Osteoblast (primary cell): ENCODE data around the gene MICALL2. TPM values are rescaled to one million over a fixed set of nuclear protein-coding genes. Genes with fewer than 3 reads are reported as not detected.

Source experiments
- DNase-seq: peaks from one replicate; pipeline ENCODE4 v3.0.0; 2011; ENCODE audit warnings: low spot score, mixed read lengths; ENCODE audit not compliant: insufficient read length; ENCODE audit errors: missing footprints
- H2AFZ ChIP-seq: 2 replicates; pipeline ENCODE4 v1.6.0; 2011; ENCODE audit warnings: mild to moderate bottlenecking, low read length
- H3K27ac ChIP-seq: 2 replicates; pipeline ENCODE4 v1.5.1; 2011; ENCODE audit warnings: mild to moderate bottlenecking, low read depth, low read length, moderate library complexity
- H3K27me3 ChIP-seq: 2 replicates; pipeline ENCODE4 v1.6.0; 2012; ENCODE audit warnings: mild to moderate bottlenecking, control low read depth, inconsistent platforms, low read length, moderate library complexity; ENCODE audit not compliant: insufficient read depth
- H3K36me3 ChIP-seq: 2 replicates; pipeline ENCODE4 v1.5.1; 2011; ENCODE audit warnings: mild to moderate bottlenecking, low read length, control low read depth, moderate library complexity; ENCODE audit not compliant: insufficient read depth
- H3K4me1 ChIP-seq: 2 replicates; pipeline ENCODE4 v1.5.1; 2011; ENCODE audit warnings: mild to moderate bottlenecking, low read length, control low read depth, moderate library complexity; ENCODE audit not compliant: insufficient read depth
- H3K4me2 ChIP-seq: 2 replicates; pipeline ENCODE4 v1.6.0; 2011; ENCODE audit warnings: mild to moderate bottlenecking, low read length; ENCODE audit not compliant: insufficient read depth
- H3K4me3 ChIP-seq: fragments of 200-600 bp; sonication (generic); 3 replicates; pipeline ENCODE4 v1.5.1; 2012; ENCODE audit warnings: mild to moderate bottlenecking, low read length, inconsistent platforms; ENCODE audit not compliant: insufficient read depth
- H3K79me2 ChIP-seq: 2 replicates; pipeline ENCODE4 v1.6.0; 2012; ENCODE audit warnings: mild to moderate bottlenecking, low read length, control low read depth, inconsistent platforms; ENCODE audit not compliant: insufficient read depth
- H3K9me3 ChIP-seq: 2 replicates; pipeline ENCODE4 v1.5.1; 2011; ENCODE audit warnings: low read depth, low read length, control low read depth
- H4K20me1 ChIP-seq: 2 replicates; pipeline ENCODE4 v1.6.0; 2012; ENCODE audit warnings: mild to moderate bottlenecking, low read length, control low read depth; ENCODE audit not compliant: insufficient read depth
- CTCF ChIP-seq: IDR thresholded peaks from 2 replicates; pipeline ENCODE4 v1.5.1; 2011; ENCODE audit warnings: mild to moderate bottlenecking, low read depth, low read length, moderate library complexity; ENCODE audit errors: extremely low read depth
- total RNA-seq: library from RNA; depleted of rRNA; stranded (reverse); fragments of >200 nt; gene quantifications from 2 replicates; pipeline ENCODE4 v1.2.3, GENCODE V29; 2012

Gene MICALL2
- total RNA-seq, 1 donor: 30.4 TPM

GRCh38 chr7:1408466-1408865 lies 50.8 kb downstream of the MICALL2 start:
- Histone ChIP-seq H3K27ac (no peak overlapping the region), H3K4me1 (peaks cover 7% of the 10 kb centered on the region), H3K36me3 (no peaks in the 10 kb centered on the region), H3K27me3 (peaks cover 35% of the 10 kb centered on the region), H3K4me2 (no peak overlapping the region), H3K4me3 (no peak overlapping the region), H3K9me3 (no peaks in the 10 kb centered on the region), H3K79me2 (no peaks in the 10 kb centered on the region), H4K20me1 (no peaks in the 10 kb centered on the region), H2AFZ (no peak overlapping the region)
- TF ChIP-seq CTCF: no peak
- no peak for DNase-seq

- Histone ChIP-seq H3K9me3 (no peaks in the 10 kb centered on the region), H3K4me2 (no peak overlapping the region), H2AFZ (no peak overlapping the region), H4K20me1 (no peaks in the 10 kb centered on the region), H3K27me3 (peaks cover 41% of the 10 kb centered on the region), H3K4me1 (peaks cover 5% of the 10 kb centered on the region), H3K4me3 (no peak overlapping the region), H3K36me3 (no peaks in the 10 kb centered on the region), H3K79me2 (no peaks in the 10 kb centered on the region), H3K27ac (no peak overlapping the region)
- DNase-seq: no peak
- no peak for TF ChIP-seq CTCF
These were observed 51.4 kb downstream of the MICALL2 start for GRCh38 chr7:1407892-1408291.

- Histone ChIP-seq H3K79me2 (no peaks in the 10 kb centered on the region), H3K4me2 (no peak overlapping the region), H3K27me3 (peaks cover 62% of the 10 kb centered on the region), H3K4me1 (peaks cover 5% of the 10 kb centered on the region), H2AFZ (no peak overlapping the region), H3K4me3 (no peak overlapping the region), H3K27ac (no peak overlapping the region), H3K9me3 (peaks cover 4% of the 10 kb centered on the region), H3K36me3 (no peaks in the 10 kb centered on the region), H4K20me1 (no peaks in the 10 kb centered on the region)
- no peak for DNase-seq
- TF ChIP-seq CTCF: no peak
These were observed 54.2 kb downstream of the MICALL2 start for GRCh38 chr7:1404898-1405548.

GRCh38 chr7:1404460-1404809 lies 54.8 kb downstream of the MICALL2 start:
- no peak for TF ChIP-seq CTCF
- Histone ChIP-seq H3K27ac (no peak overlapping the region), H3K27me3 (peaks cover 62% of the 10 kb centered on the region), H3K9me3 (peaks cover 4% of the 10 kb centered on the region), H3K4me2 (no peak overlapping the region), H3K4me1 (peaks cover 5% of the 10 kb centered on the region), H3K79me2 (no peaks in the 10 kb centered on the region), H2AFZ (no peak overlapping the region), H3K36me3 (no peaks in the 10 kb centered on the region), H4K20me1 (no peaks in the 10 kb centered on the region), H3K4me3 (no peak overlapping the region)
- no peak for DNase-seq
